Measurements from ENCODE around the gene CA10. TPM values are rescaled to one million over a fixed set of nuclear protein-coding genes. Genes with fewer than 3 reads are reported as not detected.
A peak's percentile ranks its signal among the peaks of the same experiment; 100 is the strongest.

CA10 gene
- total and polyA plus RNA-seq, 2 experiments from 2014 or later = 0.92 to 1.5 TPM

GRCh38 chr17:51610155-51610554 lies 548.4 kb downstream of the CA10 start:
- Histone ChIP-seq H3K4me2 (no peak overlapping the region; the same call in 1 of the 2 replicates), H3K4me1 (ENCODE audit: insufficient read depth) (no peaks in the 10 kb centered on the region), H3F3A (replicated peaks; ENCODE audit: low read depth) (no peaks in the 10 kb centered on the region), H3K27me3 (ENCODE audit: insufficient read depth) (no peaks in the 10 kb centered on the region), H3K79me2 (replicated peaks; ENCODE audit: insufficient read depth) (no peaks in the 10 kb centered on the region), H2AFZ (peak overlapping the region; percentile 43; the same call in 1 of the 2 replicates), H3K9me2 (ENCODE audit: insufficient read depth) (no peaks in the 10 kb centered on the region), H3K4me3 (no peak overlapping the region), H3K27ac (ENCODE audit: low read depth) (no peak overlapping the region), H3K36me3 (ENCODE audit: insufficient read depth) (no peaks in the 10 kb centered on the region), H4K20me1 (replicated peaks; ENCODE audit: insufficient read depth) (no peaks in the 10 kb centered on the region)
- H3K27me3 Mint-ChIP-seq (ENCODE audit: insufficient read depth, low read depth, poor library complexity) = peaks cover 2% of the 10 kb centered on the region
- no peak for TF ChIP-seq ETS1 (IDR thresholded peaks at IDR 0.05)
- no peak for TF ChIP-seq REST (IDR thresholded peaks at IDR 0.05; ENCODE audit: unreplicated experiment)
- no peak for TF ChIP-seq EZH2phosphoT487 (IDR thresholded peaks at IDR 0.05; ENCODE audit: unreplicated experiment)
- no peak for TF ChIP-seq STAT1 (IDR thresholded peaks at IDR 0.05; ENCODE audit: unreplicated experiment)
- TF ChIP-seq POLR2AphosphoS5 (IDR thresholded peaks at IDR 0.05; ENCODE audit: low read depth) = no peak
- TF ChIP-seq JUNB (IDR thresholded peaks at IDR 0.05; ENCODE audit: unreplicated experiment) = no peak
- TF ChIP-seq ZNF331 (CRISPR knock-in tag; IDR thresholded peaks at IDR 0.05; ENCODE audit: low read depth) = no peak
- TF ChIP-seq ZNF462 (CRISPR knock-in tag; IDR thresholded peaks at IDR 0.05) = no peak
- ATAC-seq (no peak), DNase-seq (ENCODE audit: low spot score) (no peak)
- 0 out of 3 replicates have a peak, but pooled peaks cover 2% of the 10 kb centered on the region for H3K36me3 Mint-ChIP-seq (ENCODE audit: low read depth)
- H3K9me3 Mint-ChIP-seq = peaks cover 7% of the 10 kb centered on the region; the same call in 1 of the 3 replicates
- peaks cover 3% of the 10 kb centered on the region for H3K4me1 Mint-ChIP-seq
- no peak overlapping the region for H3K4me3 Mint-ChIP-seq
- H3K27ac Mint-ChIP-seq = no peak overlapping the region

All from GM23338 (cell line).